HG03342 (cell line): ENCODE data around the gene KIF3B.
"Not testable (repeated sequence)": the region's sequence is repeated elsewhere in the genome, so short reads cannot be mapped to it uniquely, and the experiment has no call there.

Source experiments
- ATAC-seq: cut with Tn5 transposase; IDR thresholded peaks from one replicate; pipeline ENCODE4 v1.9.1; 2021; ENCODE audit warnings: mild to moderate bottlenecking, moderate library complexity; ENCODE audit not compliant: unreplicated experiment

The KIF3B gene

GRCh38 chr20:32382102-32382950 lies 104.9 kb downstream of the KIF3B start:
- no peak for ATAC-seq

- not testable (repeated sequence) for ATAC-seq
These were observed 106.0 kb downstream of the KIF3B start for GRCh38 chr20:32383441-32383840.
